Fibroblast of mammary gland (primary cell): ENCODE results near the gene RHCG.
"Not testable (repeated sequence)": the region's sequence is repeated elsewhere in the genome, so short reads cannot be mapped to it uniquely, and the experiment has no call there.

Experiments used
- DNase-seq: peaks from one replicate; pipeline ENCODE4 v3.0.0-alpha.2; 2010; ENCODE audit warnings: low read depth
- H3K4me3 ChIP-seq: 2 replicates; pipeline ENCODE4 v1.5.1; 2011; ENCODE audit warnings: low read depth, mild to moderate bottlenecking, low read length, moderate library complexity; ENCODE audit not compliant: control insufficient read depth
- CTCF ChIP-seq: conservative IDR thresholded peaks from 2 replicates; pipeline ENCODE4 v1.5.1; 2011; ENCODE audit warnings: low read depth, low read length, inconsistent platforms; ENCODE audit not compliant: control insufficient read depth, insufficient read depth

Gene RHCG

GRCh38 chr15:89479173-89479572 lies 17.2 kb downstream of the RHCG start:
- TF ChIP-seq CTCF: no peak
- no peak overlapping the region for H3K4me3 ChIP-seq
- DNase-seq: no peak

- no peak for TF ChIP-seq CTCF
- H3K4me3 ChIP-seq: no peak overlapping the region
- no peak for DNase-seq
These were observed 18.8 kb downstream of the RHCG start for GRCh38 chr15:89477411-89478242.

GRCh38 chr15:89475661-89476060 lies 20.7 kb downstream of the RHCG start:
- no peak for TF ChIP-seq CTCF

GRCh38 chr15:89472785-89473256 lies 23.6 kb downstream of the RHCG start:
- H3K4me3 ChIP-seq: no peak overlapping the region
- TF ChIP-seq CTCF: peak; percentile 74
- peak; percentile 55 for DNase-seq

More at GRCh38 chr15:89475661-89476060, 20.7 kb downstream of the RHCG start:
- DNase-seq: no peak
- H3K4me3 ChIP-seq: no peak overlapping the region

- no peak for TF ChIP-seq CTCF
- H3K4me3 ChIP-seq: no peak overlapping the region
- no peak for DNase-seq
These were observed 26.8 kb downstream of the RHCG start for GRCh38 chr15:89469426-89470096.

- not testable (repeated sequence) for H3K4me3 ChIP-seq, DNase-seq
These were observed 27.6 kb downstream of the RHCG start for GRCh38 chr15:89468813-89469212.

- no peak for DNase-seq
- H3K4me3 ChIP-seq: no peak overlapping the region
- TF ChIP-seq CTCF: no peak
These were observed 33.3 kb downstream of the RHCG start for GRCh38 chr15:89463113-89463512.
